ENCODE data around the gene TANC1.

The TANC1 gene

GRCh38 chr2:159098921-159099411 is 130.5 kb downstream of the TANC1 start:
- no peak for DNase-seq (ENCODE audit: low read depth)

GRCh38 chr2:159101755-159102489 is 133.5 kb downstream of the TANC1 start:
- H3K4me3 ChIP-seq (ENCODE audit: low read depth, low read length), result no peak overlapping the region
- no peak for DNase-seq (ENCODE audit: low read depth)

More at GRCh38 chr2:159098921-159099411, 130.5 kb downstream of the TANC1 start:
- no peak overlapping the region for H3K4me3 ChIP-seq (ENCODE audit: low read depth, low read length)

- H3K4me3 ChIP-seq (ENCODE audit: low read depth, low read length), result no peak overlapping the region
- DNase-seq (ENCODE audit: low read depth), result no peak
Measured at GRCh38 chr2:159103411-159103810, 135.0 kb downstream of the TANC1 start.

- H3K4me3 ChIP-seq (ENCODE audit: low read depth, low read length), result no peak overlapping the region
- DNase-seq (ENCODE audit: low read depth), result no peak
Measured at GRCh38 chr2:159106109-159106508, 137.7 kb downstream of the TANC1 start.

GRCh38 chr2:159108181-159108893 is 139.9 kb downstream of the TANC1 start:
- H3K4me3 ChIP-seq (ENCODE audit: low read depth, low read length), result no peak overlapping the region
- no peak for DNase-seq (ENCODE audit: low read depth)

GRCh38 chr2:159109517-159109916 is 141.1 kb downstream of the TANC1 start:
- no peak for DNase-seq (ENCODE audit: low read depth)
- no peak overlapping the region for H3K4me3 ChIP-seq (ENCODE audit: low read depth, low read length)

GRCh38 chr2:159110784-159111183 is 142.3 kb downstream of the TANC1 start:
- no peak overlapping the region for H3K4me3 ChIP-seq (ENCODE audit: low read depth, low read length)
- no peak for DNase-seq (ENCODE audit: low read depth)

GRCh38 chr2:159111346-159111927 is 143.0 kb downstream of the TANC1 start:
- DNase-seq (ENCODE audit: low read depth), result no peak
- no peak overlapping the region for H3K4me3 ChIP-seq (ENCODE audit: low read depth, low read length)

GRCh38 chr2:159114835-159115234 is 146.4 kb downstream of the TANC1 start:
- no peak overlapping the region for H3K4me3 ChIP-seq (ENCODE audit: low read depth, low read length)
- DNase-seq (ENCODE audit: low read depth), result no peak

GRCh38 chr2:159116922-159117321 is 148.5 kb downstream of the TANC1 start:
- H3K4me3 ChIP-seq (ENCODE audit: low read depth, low read length), result no peak overlapping the region

GRCh38 chr2:159117658-159118057 is 149.2 kb downstream of the TANC1 start:
- no peak overlapping the region for H3K4me3 ChIP-seq (ENCODE audit: low read depth, low read length)
- no peak for DNase-seq (ENCODE audit: low read depth)

More at GRCh38 chr2:159116922-159117321, 148.5 kb downstream of the TANC1 start:
- no peak for DNase-seq (ENCODE audit: low read depth)

GRCh38 chr2:159118115-159118858 is 149.8 kb downstream of the TANC1 start:
- no peak overlapping the region for H3K4me3 ChIP-seq (ENCODE audit: low read depth, low read length)
- DNase-seq (ENCODE audit: low read depth), result peak; percentile 53

- DNase-seq (ENCODE audit: low read depth), result no peak
- no peak overlapping the region for H3K4me3 ChIP-seq (ENCODE audit: low read depth, low read length)
Measured at GRCh38 chr2:159118859-159119500, 150.5 kb downstream of the TANC1 start.

- no peak for DNase-seq (ENCODE audit: low read depth)
- H3K4me3 ChIP-seq (ENCODE audit: low read depth, low read length), result no peak overlapping the region
Measured at GRCh38 chr2:159119652-159120257, 151.3 kb downstream of the TANC1 start.

- DNase-seq (ENCODE audit: low read depth), result no peak
Measured at GRCh38 chr2:159123786-159124185, 155.3 kb downstream of the TANC1 start.

GRCh38 chr2:159124441-159124911 is 156.0 kb downstream of the TANC1 start:
- H3K4me3 ChIP-seq (ENCODE audit: low read depth, low read length), result no peak overlapping the region
- DNase-seq (ENCODE audit: low read depth), result peak; percentile 81

More at GRCh38 chr2:159123786-159124185, 155.3 kb downstream of the TANC1 start:
- no peak overlapping the region for H3K4me3 ChIP-seq (ENCODE audit: low read depth, low read length)

GRCh38 chr2:159124931-159125467 is 156.6 kb downstream of the TANC1 start:
- no peak for DNase-seq (ENCODE audit: low read depth)
- H3K4me3 ChIP-seq (ENCODE audit: low read depth, low read length), result no peak overlapping the region

GRCh38 chr2:159125858-159126257 is 157.4 kb downstream of the TANC1 start:
- no peak overlapping the region for H3K4me3 ChIP-seq (ENCODE audit: low read depth, low read length)
- DNase-seq (ENCODE audit: low read depth), result no peak

Data from skeletal muscle cell (primary cell).